GM21576 (cell line): ENCODE data around the gene STAT1.

ENCODE experiments used
- ATAC-seq: cut with Tn5 transposase; IDR thresholded peaks from one replicate; pipeline ENCODE4 v1.9.1; 2021; ENCODE audit warnings: mild to moderate bottlenecking, moderate library complexity; ENCODE audit not compliant: unreplicated experiment

STAT1 gene

DNA sequence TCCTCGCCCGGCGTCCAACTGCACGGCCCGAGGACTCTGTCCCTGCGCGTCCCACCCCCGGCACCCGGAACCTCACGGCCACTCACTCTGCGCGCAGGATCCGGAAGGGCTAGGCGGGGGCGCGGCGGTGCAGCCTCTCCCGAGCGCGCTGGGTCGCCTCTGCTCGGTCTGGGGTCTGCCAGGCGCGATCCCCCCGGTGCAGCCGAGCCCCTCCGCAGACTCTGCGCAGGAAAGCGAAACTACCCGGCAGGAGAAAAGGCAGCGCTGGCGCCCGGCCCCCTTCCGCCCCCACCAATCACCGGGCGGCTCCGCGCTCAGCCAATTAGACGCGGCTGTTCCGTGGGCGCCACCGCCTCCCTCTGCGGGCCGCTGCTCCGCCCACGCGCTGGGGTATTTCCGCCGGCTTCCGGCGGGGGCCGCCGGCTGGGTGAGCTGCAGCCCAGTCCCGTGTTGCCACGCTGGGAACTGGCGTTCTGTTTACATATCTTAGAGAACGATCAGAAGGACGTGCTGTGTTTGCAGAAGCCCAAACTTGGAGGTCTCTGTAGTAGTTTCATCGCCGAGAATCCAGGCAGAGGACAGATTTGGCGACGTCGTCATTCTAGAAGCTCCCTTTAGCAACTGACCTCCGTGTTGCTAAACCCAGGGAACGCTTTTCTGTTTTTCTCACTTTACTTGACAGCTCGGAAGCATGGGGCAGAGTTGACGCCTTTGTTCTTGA, at the start of gene STAT1:
TSS of gene STAT1 (minus strand) at position 240 of the 721 bp plus-strand sequence. CDS start 4,168 bp downstream, outside the sequence.
- ATAC-seq: peak; percentile 81

DNA sequence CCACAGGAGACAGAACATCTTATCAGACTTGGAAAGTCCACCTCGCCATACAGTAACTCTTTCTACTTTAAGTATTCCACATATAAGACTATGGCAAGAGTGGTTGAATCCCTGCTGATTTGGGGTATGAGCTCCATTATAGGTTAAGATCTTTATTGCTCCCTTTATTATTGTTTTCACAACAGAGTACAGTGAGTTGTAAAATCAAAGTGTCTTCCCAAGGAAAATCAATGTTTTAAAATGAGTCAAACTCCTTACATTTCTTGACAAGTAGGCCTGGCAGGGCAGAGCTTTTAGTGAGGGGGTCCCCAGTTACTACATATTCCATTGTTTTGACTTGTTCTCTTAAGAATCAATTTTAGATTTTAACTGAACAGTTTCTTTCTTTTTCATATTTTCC, 49.6 kb upstream of the STAT1 start:
- ATAC-seq: no peak

DNA sequence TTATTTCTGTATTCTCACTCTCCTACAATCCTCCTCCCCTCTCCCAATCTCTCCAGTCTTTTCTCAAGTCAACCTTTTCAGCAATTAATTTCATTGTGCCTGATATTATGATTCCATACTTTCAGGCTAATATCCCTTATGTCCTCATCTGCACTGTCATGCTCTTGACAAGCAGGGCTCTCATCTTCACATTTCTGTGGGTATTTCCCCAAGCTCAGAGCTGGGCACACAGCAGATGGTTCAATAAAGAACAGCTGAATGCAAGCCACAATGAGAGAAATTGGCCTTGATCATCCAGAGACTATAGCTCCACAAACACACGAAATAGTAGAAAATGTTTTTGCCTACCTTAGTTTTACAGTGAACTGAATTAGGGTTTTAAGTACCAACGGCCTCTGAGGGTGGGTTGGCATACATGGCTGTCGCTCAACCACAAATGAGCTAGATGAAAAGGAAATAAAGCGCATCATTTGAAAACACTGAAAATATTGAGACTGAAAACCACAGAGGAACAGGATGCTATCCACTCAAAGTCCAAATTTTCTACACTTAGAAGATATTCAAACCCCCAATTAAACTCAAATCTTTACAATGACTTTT, 47.5 kb upstream of the STAT1 start:
- no peak for ATAC-seq

- ATAC-seq: no peak
These were observed 45.3 kb upstream of the STAT1 start for GRCh38 chr2:191059308-191059707.

GRCh38 chr2:191056228-191056627, 42.3 kb upstream of the STAT1 start:
- ATAC-seq: no peak

GRCh38 chr2:191053256-191053655, 39.3 kb upstream of the STAT1 start:
- no peak for ATAC-seq

DNA sequence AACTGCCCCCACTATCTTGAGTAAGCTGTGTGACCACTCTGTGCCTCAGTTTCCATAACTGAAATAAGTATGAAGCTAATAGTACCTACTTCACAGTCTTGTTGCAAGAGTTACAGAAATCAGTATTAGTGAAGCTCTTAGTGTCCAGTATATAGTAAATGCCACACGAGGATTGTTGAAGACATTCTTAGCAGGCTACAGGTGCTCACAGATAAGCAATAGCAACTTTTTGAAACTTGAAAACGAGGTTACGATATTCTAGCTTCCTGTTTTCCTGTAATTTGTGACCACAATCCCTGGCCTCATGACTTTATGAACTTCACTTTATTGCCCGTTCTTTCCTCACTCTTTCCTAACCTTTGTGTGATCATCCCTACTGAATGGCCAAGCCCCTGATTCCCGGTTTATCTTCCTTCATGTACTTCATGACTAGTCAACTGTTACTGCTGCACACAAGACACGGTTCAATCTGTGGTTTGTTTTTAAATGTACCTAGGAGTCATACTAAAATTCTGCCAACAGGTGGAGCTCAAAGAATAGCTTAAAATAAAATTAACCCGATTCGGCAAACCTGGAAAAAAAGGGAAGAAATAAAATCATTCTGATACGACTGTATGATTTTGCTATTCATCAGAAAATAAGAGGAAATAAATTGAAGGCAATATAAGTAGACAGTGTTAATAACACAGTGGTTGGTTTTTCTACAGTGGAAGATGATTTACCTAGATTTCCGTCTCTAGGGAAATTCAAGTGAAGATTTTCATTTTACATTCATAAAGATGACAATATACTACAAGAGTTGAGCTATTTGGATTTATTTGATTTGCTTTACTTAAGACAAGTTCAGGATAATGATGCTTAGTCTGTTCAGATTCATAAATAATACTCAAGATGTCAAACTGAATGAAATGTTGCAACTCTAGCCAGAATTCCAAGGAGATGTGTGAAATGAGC, 38.1 kb upstream of the STAT1 start:
- no peak for ATAC-seq

DNA sequence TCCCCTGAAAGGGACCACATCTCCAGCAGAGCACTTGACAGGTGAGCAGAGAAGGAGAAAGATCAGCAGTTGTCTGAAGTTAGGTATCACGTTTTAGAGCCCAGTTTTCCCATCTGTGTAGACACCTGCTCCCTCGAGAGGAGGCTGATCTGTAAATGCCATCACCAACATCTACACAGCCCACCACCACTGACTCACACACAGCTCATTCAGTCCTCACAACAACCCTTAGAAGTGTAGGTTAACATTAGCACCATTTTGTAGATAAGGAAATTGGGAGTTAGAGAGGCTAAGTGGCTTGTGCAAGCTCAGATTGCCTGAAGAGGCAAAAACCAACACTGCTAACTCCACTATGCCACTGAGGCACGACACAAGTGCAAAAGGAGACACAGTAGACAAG, 37.2 kb upstream of the STAT1 start:
- no peak for ATAC-seq

DNA sequence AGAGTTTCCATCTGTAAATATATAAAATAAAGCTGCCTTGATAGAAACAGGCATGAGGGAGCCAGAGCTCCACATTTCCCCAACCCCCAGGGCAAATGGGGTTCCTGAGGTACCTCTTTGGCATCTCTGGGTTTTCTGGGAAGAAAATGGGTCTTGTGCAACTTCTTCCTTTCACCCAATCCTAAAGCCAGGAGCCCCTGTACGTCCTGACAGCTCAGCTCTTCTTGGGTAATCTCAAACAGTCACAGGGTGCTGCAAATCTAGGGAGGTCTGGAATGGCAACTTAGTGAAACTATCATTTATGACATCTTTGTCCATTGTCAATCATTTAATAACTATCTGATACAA, 36.6 kb upstream of the STAT1 start:
- ATAC-seq: no peak

DNA sequence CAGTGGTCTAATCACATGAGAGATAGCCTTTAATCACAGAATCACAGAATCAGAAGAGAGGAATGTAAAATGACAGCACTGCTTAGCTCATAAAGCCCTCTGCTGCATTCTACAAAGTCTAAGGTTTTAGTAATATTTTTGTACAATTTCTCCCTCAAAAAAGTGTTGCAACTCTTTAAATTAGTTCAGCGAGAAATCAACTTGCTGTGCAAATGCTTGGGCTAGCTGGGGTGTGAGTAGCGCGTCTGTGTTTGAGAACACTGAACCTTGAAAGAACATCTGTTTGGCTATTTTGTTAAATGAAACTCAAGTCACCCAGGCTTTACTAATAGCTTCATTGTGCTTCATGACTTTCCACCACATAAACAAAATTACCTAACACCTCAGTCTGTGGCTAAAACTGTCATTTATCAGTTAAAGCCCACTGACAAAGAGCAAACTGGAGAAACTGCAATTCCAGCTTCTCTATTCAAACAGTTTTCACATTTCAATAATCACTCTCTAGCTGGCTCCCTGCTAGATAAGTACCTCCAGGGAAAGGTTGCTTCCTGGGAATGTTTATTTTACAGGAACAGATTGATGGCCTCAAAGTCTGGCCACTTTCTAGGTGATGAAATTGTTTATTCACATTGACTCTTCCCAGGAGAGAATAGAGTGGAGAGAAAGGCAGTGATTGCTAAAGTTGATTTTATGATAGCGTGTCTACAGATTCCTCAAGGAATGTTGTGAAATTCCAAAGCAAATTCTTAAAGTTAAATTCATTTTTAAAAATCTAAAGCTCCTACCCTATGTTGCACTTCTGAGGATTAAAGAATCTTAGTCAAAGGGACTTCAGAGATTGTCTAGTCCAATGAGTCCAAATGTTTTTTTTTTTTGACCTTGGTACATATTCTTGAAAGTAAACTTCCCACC, 36.0 kb upstream of the STAT1 start:
- ATAC-seq: peak; percentile 60

DNA sequence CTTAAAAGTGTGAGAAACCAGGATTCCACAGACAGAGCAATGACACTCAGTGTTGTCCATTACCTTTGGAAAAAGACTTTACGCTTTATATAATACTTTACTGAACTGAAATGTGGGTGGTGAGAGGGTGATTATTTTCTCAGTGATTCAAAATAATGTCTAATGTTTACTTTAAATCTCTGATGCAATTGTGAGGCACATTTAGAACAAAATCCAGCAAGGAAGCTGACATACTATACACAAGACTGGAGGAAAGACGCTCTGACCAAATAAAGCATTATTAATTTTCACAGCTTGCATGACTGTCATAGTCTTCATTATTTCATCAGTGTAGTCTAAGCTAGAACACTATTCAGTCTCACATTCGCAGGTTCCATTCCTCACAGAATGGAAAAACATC, 34.1 kb upstream of the STAT1 start:
- no peak for ATAC-seq

- no peak for ATAC-seq
These were observed 31.2 kb upstream of the STAT1 start for GRCh38 chr2:191045141-191045540.

DNA sequence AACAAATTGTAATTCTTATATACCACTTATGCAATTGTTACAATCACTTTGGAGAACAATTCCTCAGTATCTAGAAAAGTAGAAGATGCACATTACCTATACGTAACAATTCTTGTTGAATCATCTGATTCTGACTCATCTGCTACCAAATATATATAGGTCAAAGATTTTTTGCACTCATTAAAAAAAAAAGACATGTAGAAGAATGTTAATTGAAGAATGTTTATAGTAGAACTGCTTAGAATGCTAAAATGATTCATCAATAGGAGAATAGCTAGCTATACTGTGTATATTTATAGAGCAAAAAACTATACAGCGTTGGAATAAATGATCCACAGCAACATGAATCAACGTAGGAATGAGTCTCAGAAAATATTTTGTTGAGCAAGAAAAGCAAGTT, 29.5 kb upstream of the STAT1 start:
- no peak for ATAC-seq

DNA sequence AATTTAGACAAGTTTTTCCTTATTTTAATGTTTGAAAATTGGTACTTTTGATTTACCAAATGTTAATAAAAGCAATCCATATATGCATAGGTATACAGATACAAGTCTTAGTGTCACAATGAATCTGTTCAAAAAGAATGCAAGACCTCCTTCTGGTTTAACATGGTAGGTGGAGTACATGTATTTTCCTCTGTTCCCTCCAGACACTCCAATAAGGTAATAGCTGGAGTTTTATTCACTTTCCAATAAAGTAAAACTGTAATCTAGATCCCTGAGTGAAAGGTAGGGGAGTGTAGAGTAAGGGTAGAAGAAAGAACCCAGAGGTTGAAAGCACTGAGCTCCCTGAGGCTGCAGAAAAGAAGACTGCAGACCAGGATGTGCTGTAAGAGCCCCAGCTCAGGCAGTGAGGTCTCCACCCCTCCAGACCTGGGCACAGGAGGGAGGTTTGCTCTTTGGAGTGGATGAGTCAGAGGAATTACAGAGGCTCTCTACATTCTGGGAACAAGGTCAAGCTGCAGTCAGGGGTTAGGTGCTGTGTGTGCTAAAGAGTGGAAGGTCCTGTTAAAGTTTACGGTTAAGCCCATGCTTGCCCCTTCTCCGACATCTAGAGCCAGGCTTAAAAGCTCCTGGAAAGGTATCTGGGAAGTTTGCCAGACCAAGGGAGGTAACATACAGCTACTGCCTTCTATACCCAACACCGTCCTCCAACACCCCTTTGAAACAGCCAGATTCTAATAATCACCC, 27.6 kb upstream of the STAT1 start:
- no peak for ATAC-seq

- no peak for ATAC-seq
These were observed 25.6 kb upstream of the STAT1 start for GRCh38 chr2:191039616-191040015.

DNA sequence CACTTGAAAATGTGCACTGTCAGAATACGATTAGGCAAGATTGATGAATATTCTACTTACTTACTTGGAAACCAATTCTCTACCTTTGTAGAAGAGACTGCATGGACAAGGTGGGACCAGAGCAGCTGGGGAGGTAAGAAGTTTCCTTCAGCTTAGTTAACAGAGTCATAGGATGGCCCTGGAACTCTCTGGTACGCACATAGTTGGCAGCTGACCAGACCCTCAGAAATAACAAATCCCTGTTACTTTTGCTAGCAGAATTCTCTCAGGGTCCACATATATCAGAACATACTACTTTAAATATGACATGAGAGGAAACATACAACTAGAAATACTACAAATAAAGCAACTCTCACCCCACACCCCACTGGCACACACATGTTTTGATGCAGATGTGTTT, 24.8 kb upstream of the STAT1 start:
- ATAC-seq: no peak

GRCh38 chr2:191038241-191038725, 24.3 kb upstream of the STAT1 start:
- no peak for ATAC-seq

- no peak for ATAC-seq
These were observed 23.4 kb upstream of the STAT1 start for GRCh38 chr2:191037351-191037750.

- ATAC-seq: no peak
These were observed 22.4 kb upstream of the STAT1 start for GRCh38 chr2:191036363-191036762.
